Vagina (tissue), 2 donors: ENCODE measurements around the gene AFF3. TPM values are rescaled to one million over a fixed set of nuclear protein-coding genes. Genes with fewer than 3 reads are reported as not detected.

Experiments
- DNase-seq, 2 donors: peaks; one replicate each; pipeline ENCODE4 v3.0.0-alpha.2; 2017; ENCODE audit errors: extremely low spot score in 2 of 2
- H3K27ac ChIP-seq: fragments of 200-600 bp; sonication (generic); one replicate; pipeline ENCODE4 v1.5.1; 2019
- H3K27me3 ChIP-seq: fragments of 200-600 bp; sonication (generic); one replicate; pipeline ENCODE4 v1.5.1; 2019
- H3K36me3 ChIP-seq, 2 donors: fragments of 200-600 bp; sonication (generic); one replicate each; pipeline ENCODE4 v1.5.1; 2017 to 2019
- H3K4me1 ChIP-seq: fragments of 200-600 bp; sonication (generic); one replicate; pipeline ENCODE4 v1.5.1; 2019
- H3K4me3 ChIP-seq, 2 donors: fragments of 200-600 bp; sonication (generic); 1 replicate in 1 of 2; 2 replicates in 1 of 2; pipeline ENCODE4 v1.5.1; 2016 to 2019
- H3K9me3 ChIP-seq: fragments of 200-600 bp; sonication (generic); one replicate; pipeline ENCODE4 v1.5.1; 2019
- CTCF ChIP-seq, 3 experiments: fragments of 450-650 bp in 2 of 3; fragments of 200-600 bp in 1 of 3; sonication (generic) in 1 of 3; IDR thresholded peaks; one replicate each; pipeline ENCODE4 v1.5.1; 2017 to 2019; ENCODE audit warnings: antibody characterized with exemption in 3 of 3, mild to moderate bottlenecking in 2 of 3, moderate library complexity in 2 of 3
- POLR2A ChIP-seq, 2 donors: fragments of 450-650 bp; IDR thresholded peaks; one replicate each; pipeline ENCODE4 v1.6.1; 2017; ENCODE audit warnings: antibody characterized with exemption in 2 of 2, mild to moderate bottlenecking in 2 of 2, moderate library complexity in 2 of 2
- POLR2AphosphoS5 ChIP-seq, 2 donors: sonication (generic); formaldehyde crosslinking; IDR thresholded peaks; one replicate each; pipeline ENCODE4 v1.9.0; 2017; ENCODE audit warnings: antibody characterized with exemption in 2 of 2, mild to moderate bottlenecking in 2 of 2, low read depth in 1 of 2; ENCODE audit not compliant: insufficient read depth in 1 of 2
- intact Hi-C: fragments of 100-400 bp; cut with DNase I; formaldehyde crosslinking; loops from one replicate; pipeline ENCODE4 v1.15.1; 2023
- total RNA-seq: library from RNA; depleted of rRNA; stranded (reverse); fragments of >200 nt; gene quantifications from one replicate; pipeline ENCODE4 v1.2.3, GENCODE V29; 2016

AFF3 gene
- total RNA-seq, 1 donor from 2014 or later, result 7.6 TPM

DNA sequence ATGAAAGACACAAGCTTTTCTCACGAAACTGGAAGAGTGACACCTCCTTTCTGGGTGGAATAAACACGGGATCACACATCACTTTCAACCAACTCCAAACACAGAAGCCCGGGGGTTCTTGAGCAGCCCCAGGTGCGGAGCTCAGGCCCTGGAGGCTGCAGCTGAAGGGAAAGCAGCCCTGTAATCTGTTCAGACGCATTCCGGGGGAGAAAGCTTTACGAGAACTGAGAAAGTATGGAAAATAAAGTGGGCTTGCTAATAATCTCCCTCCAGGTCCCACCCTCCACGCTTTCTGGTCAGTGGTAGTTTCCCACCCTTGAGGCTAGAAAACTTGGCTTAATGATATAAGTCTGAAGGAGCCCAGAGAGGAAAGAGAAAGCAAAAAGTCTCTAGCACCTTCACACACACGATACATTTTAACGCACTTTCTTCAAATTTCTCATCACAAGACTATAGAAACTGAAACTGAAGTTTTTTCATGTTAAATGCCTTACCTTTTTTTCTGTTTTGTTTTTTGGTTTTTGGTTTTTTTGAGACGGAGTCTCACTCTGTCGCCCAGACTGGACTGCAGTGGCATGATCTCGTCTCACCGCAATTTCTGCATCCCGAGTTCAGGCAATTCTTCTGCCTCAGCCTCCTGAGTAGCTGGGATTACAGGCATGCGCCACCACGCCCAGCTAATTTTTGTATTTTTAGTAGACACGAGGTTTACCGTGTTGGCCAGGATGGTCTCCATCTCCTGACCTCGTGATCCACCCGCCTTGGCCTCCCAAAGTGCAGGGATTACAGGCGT lies 141.3 kb downstream of the AFF3 start:
- no peak overlapping the region for H3K4me3 ChIP-seq
- H3K9me3 ChIP-seq, result no peaks in the 10 kb centered on the region
- H3K36me3 ChIP-seq, result no peaks in the 10 kb centered on the region
- H3K4me1 ChIP-seq, result no peaks in the 10 kb centered on the region
- TF ChIP-seq POLR2A (IDR thresholded peaks at IDR 0.05) (no peak), POLR2AphosphoS5 (IDR thresholded peaks at IDR 0.05; ENCODE audit: insufficient read depth in 1 of 2, low read depth in 1 of 2) (no peak), CTCF (IDR thresholded peaks at IDR 0.05) (no peak)
- no peaks in the 10 kb centered on the region for H3K27me3 ChIP-seq
- no peak overlapping the region for H3K27ac ChIP-seq
- no peak for DNase-seq
- intact Hi-C loops, result no loop called here

- Histone ChIP-seq H3K27me3 (no peaks in the 10 kb centered on the region), H3K27ac (no peak overlapping the region), H3K36me3 (no peaks in the 10 kb centered on the region), H3K9me3 (no peaks in the 10 kb centered on the region), H3K4me3 (no peak overlapping the region), H3K4me1 (no peaks in the 10 kb centered on the region)
- intact Hi-C loops, result no loop called here
- TF ChIP-seq POLR2AphosphoS5 (IDR thresholded peaks at IDR 0.05; ENCODE audit: insufficient read depth in 1 of 2, low read depth in 1 of 2) (no peak), CTCF (IDR thresholded peaks at IDR 0.05) (no peak), POLR2A (IDR thresholded peaks at IDR 0.05) (no peak)
- no peak for DNase-seq
Measured at GRCh38 chr2:99998651-99999320, 143.6 kb downstream of the AFF3 start.

- Histone ChIP-seq H3K36me3 (no peaks in the 10 kb centered on the region), H3K4me1 (no peaks in the 10 kb centered on the region), H3K27me3 (no peaks in the 10 kb centered on the region), H3K27ac (no peak overlapping the region), H3K9me3 (no peaks in the 10 kb centered on the region), H3K4me3 (no peak overlapping the region)
- intact Hi-C loops, result no loop called here
- TF ChIP-seq CTCF (IDR thresholded peaks at IDR 0.05) (no peak), POLR2A (IDR thresholded peaks at IDR 0.05) (no peak), POLR2AphosphoS5 (IDR thresholded peaks at IDR 0.05; ENCODE audit: insufficient read depth in 1 of 2, low read depth in 1 of 2) (no peak)
- DNase-seq, result no peak
Measured at GRCh38 chr2:99989905-99990304, 152.5 kb downstream of the AFF3 start.

DNA sequence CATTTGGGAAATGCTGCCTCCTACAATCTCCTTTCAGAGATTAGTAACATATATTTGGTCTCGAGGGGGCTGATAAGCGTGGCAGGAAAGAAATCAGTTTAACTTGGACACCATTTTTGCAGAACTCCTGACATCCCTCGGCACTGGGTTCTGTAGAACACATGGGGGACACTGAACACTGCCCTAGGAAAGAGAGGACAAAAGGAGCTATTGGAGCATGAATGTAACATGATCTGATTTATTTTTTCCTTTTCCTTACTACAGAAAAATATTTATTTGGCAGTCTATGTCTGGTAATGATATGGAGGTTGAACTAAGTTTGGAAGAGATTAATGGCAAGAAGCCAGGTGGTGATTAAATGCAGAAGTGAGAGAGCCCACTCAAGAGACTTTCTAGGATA lies 153.8 kb downstream of the AFF3 start:
- no peaks in the 10 kb centered on the region for H3K9me3 ChIP-seq
- no peaks in the 10 kb centered on the region for H3K36me3 ChIP-seq
- no peaks in the 10 kb centered on the region for H3K27me3 ChIP-seq
- no peak overlapping the region for H3K4me3 ChIP-seq
- no peak for DNase-seq
- H3K4me1 ChIP-seq, result no peaks in the 10 kb centered on the region
- no peak for TF ChIP-seq POLR2AphosphoS5 (IDR thresholded peaks at IDR 0.05; ENCODE audit: insufficient read depth in 1 of 2, low read depth in 1 of 2)
- no peak for TF ChIP-seq CTCF (IDR thresholded peaks at IDR 0.05)
- no peak for TF ChIP-seq POLR2A (IDR thresholded peaks at IDR 0.05)
- no peak overlapping the region for H3K27ac ChIP-seq
- intact Hi-C loops, result no loop called here

DNA sequence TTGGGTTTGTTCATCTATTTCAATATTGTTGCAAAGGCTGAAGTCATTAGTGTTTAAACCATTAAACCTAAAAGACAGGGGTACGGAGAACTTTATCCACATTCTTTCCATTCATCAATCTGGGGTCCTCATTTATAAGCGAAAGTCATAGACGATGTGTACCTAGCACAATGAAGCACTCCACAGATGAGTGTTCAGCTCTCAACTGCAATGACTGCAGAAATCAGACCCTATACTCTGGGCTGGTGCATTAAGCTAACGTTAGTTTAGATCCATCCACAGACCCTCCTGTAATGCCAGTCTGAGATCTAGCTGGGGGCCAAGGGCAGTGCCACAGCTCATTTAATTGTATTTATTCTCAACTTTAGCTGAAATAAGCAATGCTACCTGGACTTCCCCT lies 155.2 kb downstream of the AFF3 start:
- no peak for DNase-seq
- Histone ChIP-seq H3K9me3 (no peaks in the 10 kb centered on the region), H3K4me3 (no peak overlapping the region), H3K27ac (no peak overlapping the region), H3K4me1 (no peaks in the 10 kb centered on the region), H3K36me3 (no peaks in the 10 kb centered on the region), H3K27me3 (no peaks in the 10 kb centered on the region)
- TF ChIP-seq CTCF (IDR thresholded peaks at IDR 0.05), result no peak
- TF ChIP-seq POLR2AphosphoS5 (IDR thresholded peaks at IDR 0.05; ENCODE audit: insufficient read depth in 1 of 2, low read depth in 1 of 2), result no peak
- TF ChIP-seq POLR2A (IDR thresholded peaks at IDR 0.05), result no peak
- intact Hi-C loops, result no loop called here
